OCI-M2 (cell line): ENCODE measurements around the gene CFAP141.
"Not testable (repeated sequence)": the region's sequence is repeated elsewhere in the genome, so short reads cannot be mapped to it uniquely, and the experiment has no call there.

Experiments used
- DNase-seq: peaks from one replicate; lab custom pipeline; 2025; ENCODE audit not compliant: unreplicated experiment; lab: John Stamatoyannopoulos, UW

Gene CFAP141

GRCh38 chr1:154208677-154209388, 2.7 kb upstream of the CFAP141 start:
- no peak for DNase-seq

DNA sequence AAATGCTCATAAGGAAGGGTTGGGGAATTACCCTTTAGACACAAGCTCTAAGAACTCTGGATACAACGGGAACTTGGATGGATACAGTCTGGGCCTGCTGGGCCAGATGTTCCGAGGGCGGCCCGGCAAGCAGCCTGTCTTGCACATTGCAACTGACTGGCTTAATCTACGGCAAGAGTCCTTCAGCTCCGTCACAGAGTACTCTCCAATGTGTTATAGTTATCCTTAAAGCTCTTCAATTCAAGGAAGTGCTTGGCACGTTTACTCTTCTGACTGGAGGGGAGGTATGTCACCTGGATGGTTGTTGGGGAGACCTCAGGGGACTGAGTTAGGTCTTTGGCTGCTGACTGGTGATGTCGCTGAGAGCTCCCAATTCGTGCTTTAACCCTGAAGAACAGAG, 1.1 kb upstream of the CFAP141 start:
- DNase-seq = no peak

- not testable (repeated sequence) for DNase-seq
These were observed 355 bp downstream of the CFAP141 start for GRCh38 chr1:154205778-154206177.

DNA sequence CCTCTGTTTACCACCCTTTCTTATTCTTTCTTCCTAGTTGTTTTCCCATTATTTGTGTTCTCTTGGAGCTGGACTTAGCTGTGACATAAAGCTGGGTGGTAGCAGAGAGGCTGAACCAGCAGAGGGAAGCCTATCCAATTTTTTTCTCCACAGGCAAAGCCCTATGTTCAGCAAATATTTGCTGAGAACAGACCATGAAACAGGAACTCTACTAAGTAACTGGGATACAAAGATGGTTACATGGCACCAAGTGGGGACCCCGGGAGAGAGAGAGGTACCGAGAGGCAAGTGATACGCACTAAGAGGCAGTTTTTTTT, 6.6 kb downstream of the CFAP141 start:
- DNase-seq = no peak

GRCh38 chr1:154198756-154199562, 7.2 kb downstream of the CFAP141 start:
- no peak for DNase-seq

- DNase-seq = no peak
These were observed 12.3 kb downstream of the CFAP141 start for GRCh38 chr1:154193821-154194220.

- no peak for DNase-seq
These were observed 13.7 kb downstream of the CFAP141 start for GRCh38 chr1:154192476-154192875.

DNA sequence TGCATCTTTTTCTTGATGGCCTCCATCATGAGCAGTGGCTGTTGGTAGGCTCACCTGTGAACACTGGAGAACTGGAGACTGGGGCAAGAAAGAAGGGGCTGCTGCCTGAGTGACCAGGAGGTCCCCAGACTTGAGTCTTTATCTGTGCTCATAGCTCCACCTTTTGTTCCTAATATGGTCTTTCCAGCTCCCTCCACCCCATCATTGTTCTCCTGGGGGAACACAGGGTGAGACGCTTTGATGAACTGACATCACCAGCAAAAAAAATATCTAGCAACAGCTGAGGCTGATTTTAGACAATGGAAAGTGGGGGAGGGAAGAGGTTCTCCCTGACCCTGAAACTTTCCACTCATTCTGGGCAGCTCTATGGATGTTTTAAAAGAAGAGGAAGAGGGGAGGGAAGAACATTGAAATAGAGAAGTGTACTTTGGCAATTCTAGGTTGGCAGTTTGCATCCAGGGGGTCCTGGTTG, 14.1 kb downstream of the CFAP141 start, which contains the start of gene TPM3:
TPM3 (minus strand) TSS at position 111 of the 472 bp plus-strand sequence; CDS start at position 29, 82 bp downstream.
- DNase-seq = no peak

DNA sequence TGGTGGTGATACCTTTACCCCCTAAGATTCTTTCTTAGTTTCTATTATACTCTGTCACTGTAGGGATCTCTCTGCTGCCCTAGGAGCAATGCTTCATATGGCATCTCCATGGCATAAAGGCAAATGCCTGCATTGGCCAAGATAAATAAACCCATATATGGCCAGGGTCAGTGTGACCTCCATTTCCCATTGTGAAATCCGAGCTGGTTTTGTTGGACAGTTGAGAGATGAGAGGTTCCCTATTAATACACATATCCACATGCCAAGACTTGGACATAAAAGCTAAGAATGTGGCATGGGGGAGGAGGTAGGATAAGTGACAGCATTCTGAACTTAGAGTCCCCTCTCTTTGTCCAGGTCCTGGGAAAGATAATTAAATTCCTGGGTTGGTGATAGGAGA, 15.6 kb downstream of the CFAP141 start:
- no peak for DNase-seq

DNA sequence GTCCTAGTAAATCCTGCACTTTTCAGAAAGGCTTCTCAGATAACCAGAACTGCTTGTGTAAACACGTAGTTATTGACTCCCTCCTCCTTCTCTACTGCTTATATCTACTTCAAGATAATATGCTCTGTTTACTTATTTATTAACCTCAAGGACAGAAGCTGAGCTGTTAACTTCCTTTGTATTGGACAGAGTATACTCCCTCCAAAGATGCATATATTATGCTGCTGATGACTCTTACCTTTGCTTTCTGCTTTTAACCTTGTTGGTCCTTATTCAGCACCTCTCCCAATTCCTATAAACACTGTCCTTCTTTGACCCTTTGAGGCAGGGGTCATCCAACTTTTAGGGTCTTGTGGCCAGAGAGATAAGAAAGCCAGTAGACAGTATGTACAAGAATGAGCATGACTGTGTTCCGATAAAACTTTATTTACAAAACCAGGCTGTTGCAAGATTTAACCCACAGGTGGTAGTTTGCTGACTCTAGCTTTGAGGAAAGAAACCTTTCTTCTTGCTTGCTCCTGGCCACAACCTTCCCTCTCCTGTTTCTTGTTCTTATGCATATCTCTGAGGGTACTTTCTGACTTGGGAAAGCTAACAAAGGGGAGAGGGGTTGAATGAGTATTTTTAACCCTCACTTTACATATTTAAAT, 19.2 kb downstream of the CFAP141 start:
- no peak for DNase-seq

- DNase-seq = no peak
These were observed 20.0 kb downstream of the CFAP141 start for GRCh38 chr1:154186177-154186576.

DNA sequence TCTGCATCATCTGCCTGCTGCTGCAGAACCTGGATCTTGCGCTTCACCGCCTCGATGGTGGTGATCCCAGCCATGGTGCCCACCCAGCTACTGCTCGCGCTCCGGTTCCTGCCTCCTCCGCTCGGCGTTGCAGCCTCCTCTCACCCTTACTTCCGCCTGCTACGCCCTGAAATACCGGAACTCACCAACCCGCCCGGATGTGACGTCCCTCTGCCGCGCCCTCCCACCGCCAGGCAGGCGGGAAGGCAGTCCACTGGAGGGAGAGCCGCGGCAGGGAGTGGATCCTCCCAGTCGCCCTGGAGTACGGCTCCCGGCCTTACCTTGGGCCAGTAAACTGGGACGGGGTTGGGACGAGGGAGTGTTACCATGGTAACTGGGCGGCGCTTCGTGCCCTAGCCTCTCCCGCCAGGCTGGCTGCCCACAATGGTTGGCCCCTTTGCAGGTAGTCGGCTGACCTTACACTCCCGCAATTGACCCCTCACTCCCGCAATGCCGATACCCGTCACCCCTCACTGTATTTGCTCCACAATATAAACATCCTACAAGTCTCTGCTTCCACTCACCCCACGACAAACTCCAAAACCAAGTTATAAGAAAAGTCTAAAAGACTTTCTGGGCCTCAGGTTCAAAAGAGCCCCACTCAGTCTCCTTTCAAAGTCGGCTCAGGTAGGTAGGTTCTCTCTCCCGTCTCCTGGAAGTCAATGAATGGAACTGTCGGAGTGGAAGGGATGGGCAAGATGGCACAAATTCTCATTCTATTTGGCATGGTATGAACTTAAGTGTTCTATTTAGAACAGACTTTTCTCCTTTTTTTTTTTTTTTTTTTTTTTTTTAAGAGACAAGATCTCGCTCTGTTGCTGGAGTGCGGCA, 22.9 kb downstream of the CFAP141 start:
- DNase-seq = peak; percentile 68

GRCh38 chr1:154182344-154183045, 23.6 kb downstream of the CFAP141 start:
- DNase-seq = no peak

DNA sequence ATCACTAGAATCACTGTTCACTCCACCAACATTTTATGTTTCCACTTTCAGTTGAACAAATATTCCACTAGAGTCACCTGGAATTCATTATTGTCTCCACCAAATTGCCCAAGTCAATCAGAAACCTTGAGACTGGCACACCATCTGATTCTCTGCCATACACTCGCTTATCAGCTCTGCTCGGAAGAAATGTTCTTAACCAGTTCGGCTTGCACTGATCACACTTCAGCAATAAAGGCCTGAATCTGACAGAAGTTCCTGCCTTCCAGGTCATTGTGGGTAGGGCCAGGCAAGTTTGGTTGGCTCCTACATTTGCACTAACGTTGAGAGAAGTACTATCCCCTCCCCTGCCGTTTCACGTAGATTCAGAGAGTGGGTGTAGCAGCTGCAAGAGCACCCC, 24.2 kb downstream of the CFAP141 start:
- DNase-seq = no peak

- DNase-seq = no peak
These were observed 26.0 kb downstream of the CFAP141 start for GRCh38 chr1:154179946-154180687.

GRCh38 chr1:154178911-154179811, 27.0 kb downstream of the CFAP141 start:
- no peak for DNase-seq

DNA sequence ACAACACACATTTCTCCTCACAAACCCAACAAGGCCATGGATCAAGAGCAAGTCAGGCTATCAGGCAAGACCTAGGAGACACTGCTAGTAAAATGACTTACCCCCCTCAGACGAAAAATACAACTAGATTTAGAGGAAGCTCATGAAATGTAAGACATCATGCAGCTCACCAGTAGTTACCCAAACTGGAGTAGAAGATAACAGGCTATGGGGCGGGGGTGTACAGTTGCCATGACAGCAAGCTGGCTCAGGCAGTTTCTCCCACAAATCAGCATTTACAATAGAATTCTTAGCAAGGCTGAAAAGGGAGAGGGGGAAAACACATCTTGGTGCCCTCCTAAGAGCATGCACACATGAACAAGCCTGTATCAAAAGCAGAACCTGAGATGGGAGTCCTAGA, 28.1 kb downstream of the CFAP141 start:
- DNase-seq = peak; percentile 27

DNA sequence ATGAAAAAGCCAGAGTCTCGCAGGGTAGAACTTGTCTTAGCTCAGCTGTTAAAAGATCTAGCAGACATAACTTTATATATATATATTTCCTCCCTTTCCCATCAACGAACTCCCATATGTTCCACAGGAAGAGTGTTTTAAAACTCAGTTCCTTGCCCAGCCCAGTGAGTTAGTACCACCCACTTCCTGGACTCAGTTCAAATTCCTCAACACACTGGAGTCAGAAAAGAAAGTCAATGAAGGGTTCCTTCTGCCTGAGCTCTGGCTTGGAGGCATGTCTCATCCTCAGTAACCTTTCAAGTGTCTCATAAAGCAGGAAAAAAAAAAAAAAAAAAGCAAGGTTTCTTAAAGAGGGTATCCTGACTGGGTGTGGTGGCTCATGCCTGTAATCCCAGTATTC, 29.8 kb downstream of the CFAP141 start:
- no peak for DNase-seq

DNA sequence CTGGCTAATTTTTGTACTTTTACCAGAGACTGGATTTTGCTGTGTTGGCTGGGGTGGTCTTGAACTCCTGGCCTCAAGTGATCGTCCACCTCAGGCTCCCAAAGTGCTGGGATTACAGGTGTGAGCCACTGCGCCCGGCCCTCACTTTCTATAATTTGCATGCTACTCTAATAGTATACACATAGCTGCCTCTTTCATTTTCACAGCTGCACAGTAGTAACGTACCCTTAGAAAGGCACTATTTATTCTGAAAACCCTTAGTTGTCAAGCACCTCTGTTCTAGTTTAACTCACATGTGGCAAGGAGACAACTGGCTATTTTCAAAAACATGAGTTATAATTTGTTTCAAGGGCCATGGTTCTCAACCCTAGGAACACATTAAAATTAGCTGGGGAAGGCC, 31.5 kb downstream of the CFAP141 start:
- no peak for DNase-seq
